GM13977 (cell line): ENCODE measurements around the gene DLGAP5.

Source experiments
- DNase-seq: peaks from one replicate; pipeline ENCODE4 v3.0.0; 2012; ENCODE audit warnings: low spot score
- in situ Hi-C: fragments of 300-500 bp; cut with MboI; formaldehyde crosslinking; loops from one replicate; pipeline ENCODE4 v1.12.0; 2022; ENCODE audit warnings: low sequenced_read_pairs, low pct_unique_long_range_greater_than_20kb, mixed read lengths, inconsistent platforms; ENCODE audit not compliant: unreplicated experiment
- TF ChIP-seq, protein P1 (sequence below): IDR thresholded peaks from 2 replicates; pipeline ENCODE4 v1.5.1; 2012; ENCODE audit warnings: mild to moderate bottlenecking, control low read depth; ENCODE audit not compliant: insufficient read depth; ENCODE audit errors: extremely low read depth, missing control alignments

DLGAP5 gene

DNA sequence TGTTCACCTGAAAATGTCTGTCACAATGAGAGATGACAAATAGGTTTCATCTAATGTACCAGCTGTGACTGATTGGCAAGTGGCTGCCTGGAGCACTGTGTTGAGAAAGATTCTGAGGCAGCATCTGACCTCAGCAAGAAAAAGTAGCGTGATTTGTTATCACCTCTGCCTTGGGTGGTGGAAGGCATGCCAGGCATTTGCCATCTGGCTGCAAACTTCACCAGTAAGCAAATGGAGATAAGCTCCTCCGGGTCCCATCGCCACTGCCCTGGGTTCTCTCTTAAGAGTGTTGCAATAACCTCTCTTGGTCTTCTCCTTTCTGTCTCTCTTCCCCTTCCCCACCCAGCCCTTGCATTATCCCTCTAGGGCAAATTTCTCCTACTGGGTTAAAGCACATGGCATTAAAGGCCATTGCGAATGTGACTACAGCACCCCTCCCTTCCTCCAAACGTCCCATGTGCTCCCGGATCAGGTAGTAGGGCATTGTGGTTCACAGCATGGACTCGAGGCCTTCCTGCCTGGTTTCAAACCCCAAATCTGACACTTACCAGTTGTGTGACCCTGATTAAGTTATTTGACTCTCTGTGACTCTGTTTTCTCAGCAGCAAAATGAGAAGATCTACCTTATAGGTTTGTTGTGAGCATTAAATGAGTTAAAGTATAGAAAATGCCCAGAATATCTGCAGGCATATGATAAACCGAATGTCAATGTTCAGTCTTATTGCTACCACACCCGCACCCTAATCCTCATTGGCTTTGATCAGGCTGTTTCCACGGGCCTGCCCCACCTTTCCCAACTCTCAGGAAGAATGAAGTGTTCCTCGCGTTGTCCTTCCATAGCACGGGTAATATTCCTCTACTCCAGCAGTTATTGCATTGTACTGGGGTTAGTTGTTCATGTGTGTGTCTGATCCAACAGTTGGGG is 70.6 kb downstream of the DLGAP5 start:
- no peak for DNase-seq
- TF ChIP-seq, protein P1, sequence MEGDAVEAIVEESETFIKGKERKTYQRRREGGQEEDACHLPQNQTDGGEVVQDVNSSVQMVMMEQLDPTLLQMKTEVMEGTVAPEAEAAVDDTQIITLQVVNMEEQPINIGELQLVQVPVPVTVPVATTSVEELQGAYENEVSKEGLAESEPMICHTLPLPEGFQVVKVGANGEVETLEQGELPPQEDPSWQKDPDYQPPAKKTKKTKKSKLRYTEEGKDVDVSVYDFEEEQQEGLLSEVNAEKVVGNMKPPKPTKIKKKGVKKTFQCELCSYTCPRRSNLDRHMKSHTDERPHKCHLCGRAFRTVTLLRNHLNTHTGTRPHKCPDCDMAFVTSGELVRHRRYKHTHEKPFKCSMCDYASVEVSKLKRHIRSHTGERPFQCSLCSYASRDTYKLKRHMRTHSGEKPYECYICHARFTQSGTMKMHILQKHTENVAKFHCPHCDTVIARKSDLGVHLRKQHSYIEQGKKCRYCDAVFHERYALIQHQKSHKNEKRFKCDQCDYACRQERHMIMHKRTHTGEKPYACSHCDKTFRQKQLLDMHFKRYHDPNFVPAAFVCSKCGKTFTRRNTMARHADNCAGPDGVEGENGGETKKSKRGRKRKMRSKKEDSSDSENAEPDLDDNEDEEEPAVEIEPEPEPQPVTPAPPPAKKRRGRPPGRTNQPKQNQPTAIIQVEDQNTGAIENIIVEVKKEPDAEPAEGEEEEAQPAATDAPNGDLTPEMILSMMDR: no peak
- in situ Hi-C loops: no loop called here

DNA sequence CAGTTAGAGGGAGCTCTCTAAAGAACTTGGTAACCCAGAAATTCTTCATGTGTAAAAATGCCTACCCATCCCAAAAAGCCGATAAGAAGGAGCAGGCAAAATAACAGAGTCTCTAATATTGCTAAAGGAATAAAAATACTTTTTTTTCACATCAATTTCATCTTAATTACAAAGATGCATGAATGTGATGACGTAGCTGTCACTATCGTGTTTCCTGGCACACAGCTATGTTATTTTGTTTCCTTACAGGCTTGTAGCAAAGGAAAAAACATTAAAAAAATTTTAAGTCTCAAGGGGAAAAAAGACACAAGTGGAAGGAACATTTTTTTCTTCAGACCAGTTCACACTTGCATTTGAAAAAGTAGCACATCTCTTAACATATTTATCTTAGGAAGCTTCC is 72.6 kb downstream of the DLGAP5 start:
- DNase-seq: no peak
- TF ChIP-seq, protein P1: no peak
- in situ Hi-C loops: no loop called here

DNA sequence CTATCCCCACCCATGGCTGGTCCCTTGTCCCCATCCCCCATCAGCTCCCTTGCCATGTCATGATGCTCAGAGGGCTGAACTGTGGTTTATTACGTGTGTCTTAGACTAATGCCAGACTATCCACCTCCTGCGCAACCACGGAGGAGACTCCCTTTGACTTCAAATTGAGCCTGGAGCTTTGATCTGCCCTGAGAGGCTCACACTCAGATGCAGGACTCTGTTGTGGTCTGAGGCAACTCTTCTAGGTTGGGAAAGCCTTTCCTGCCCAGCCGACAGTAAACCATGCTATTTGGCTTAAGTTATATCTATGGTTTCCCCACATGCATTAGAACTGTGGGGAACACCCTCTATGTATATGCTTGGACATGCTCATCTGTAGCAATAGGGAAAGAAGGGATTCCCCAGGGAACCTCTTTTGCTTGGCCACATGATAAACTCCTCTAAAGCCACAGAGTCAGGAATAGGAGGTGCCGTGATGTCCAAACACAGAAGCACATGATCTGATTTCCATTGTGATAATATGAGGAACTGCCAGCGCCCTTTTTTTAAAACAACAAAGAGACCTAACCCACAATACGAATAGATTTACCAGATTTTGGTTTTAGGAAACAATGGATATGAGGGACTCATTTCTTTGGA is 73.5 kb downstream of the DLGAP5 start:
- in situ Hi-C loops: no loop called here
- TF ChIP-seq, protein P1: no peak
- no peak for DNase-seq

DNA sequence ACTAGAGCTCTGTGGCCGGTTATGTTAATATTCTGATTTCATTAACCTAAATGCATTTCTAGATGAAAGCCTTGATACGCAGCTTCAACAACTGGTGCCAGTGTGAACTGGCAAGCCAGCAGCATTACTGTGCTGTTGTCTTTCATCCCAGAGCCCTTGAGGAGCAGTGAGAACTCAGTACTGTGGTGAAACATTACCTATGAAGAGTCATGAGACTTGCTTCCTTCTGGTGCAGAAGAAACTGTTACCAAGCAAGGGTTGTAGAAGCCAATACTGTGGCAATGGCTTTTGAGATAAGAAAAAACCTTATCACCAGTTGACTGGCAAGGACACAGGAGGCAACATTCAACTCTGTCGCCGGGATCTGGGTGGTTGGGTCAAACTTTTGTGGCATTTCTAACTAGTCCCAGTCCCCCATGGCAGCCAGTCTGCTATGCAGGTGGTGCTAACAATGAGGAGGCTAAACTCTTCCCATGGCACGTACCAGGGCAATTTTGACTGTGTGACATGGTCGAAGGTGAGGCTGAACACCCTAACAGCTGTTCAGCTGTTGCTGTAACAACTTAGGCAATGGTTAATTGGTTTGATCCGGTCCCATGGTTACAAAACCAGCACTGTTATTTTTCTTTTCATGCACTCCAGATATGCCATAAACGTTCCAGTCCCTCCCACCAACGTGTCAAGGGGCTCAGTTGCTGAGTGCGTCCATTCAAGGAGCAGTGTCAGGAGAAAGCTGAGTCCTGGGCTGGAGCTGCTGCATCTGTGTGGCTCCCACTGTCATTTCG is 74.9 kb downstream of the DLGAP5 start:
- in situ Hi-C loops: no loop called here

DNA sequence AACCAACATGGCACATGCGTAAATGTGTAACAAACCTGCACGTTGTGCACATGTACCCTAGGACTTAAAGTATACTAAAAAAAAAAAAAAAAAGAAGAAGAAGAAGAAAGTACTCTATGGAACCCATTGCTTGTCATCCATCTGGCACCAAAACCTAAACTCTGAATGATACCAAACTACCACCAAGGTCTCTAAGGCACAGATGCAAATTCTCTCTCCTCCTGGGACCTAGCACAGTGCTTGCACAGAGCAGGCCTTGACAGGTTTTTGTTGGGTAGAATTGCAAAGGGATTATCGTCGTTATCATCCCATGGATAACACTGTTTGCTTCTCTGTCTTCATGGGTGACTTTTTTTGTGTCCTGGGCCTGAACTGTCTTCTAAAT is 75.5 kb downstream of the DLGAP5 start:
- in situ Hi-C loops: no loop called here
- DNase-seq: no peak
- TF ChIP-seq, protein P1: no peak

More for the DNA sequence above, 74.9 kb downstream of the DLGAP5 start:
- TF ChIP-seq, protein P1: no peak
- no peak for DNase-seq

DNA sequence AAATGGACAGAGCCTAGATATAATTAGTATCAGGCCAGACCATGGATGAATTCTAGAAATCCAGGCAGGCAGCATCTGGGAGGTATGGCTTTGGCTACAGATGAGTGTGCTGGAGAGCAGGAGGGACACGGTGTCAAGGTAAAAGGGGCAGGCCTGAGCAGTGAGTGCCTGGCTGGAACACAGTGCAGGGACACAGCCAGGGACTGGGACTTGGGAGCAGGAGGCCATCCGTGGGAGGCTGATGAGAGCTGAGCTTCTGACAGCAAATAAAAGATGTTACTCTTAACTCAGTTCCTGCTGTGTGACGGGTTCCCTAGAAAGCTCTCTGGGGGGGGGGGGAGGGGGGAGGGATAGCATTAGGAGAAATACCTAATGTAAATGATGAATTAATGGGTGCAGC is 75.9 kb downstream of the DLGAP5 start:
- in situ Hi-C loops: no loop called here
- DNase-seq: no peak

More for the DNA sequence above, 75.9 kb downstream of the DLGAP5 start:
- TF ChIP-seq, protein P1: no peak
